G401 (cell line): ENCODE measurements around the gene HYKK. TPM values are rescaled to one million over a fixed set of nuclear protein-coding genes. Genes with fewer than 3 reads are reported as not detected.

Experiments
- DNase-seq: peaks from one replicate; pipeline ENCODE4 v3.0.0-alpha.2; 2015; ENCODE audit warnings: low spot score
- in situ Hi-C: cut with HindIII; loops from 2 replicates; pipeline ENCODE4 v1.10.0; 2016; ENCODE audit warnings: low sequenced_read_pairs, mixed read lengths
- total RNA-seq: library from RNA; depleted of rRNA; stranded (reverse); fragments of >200 nt; shearing (Covaris generic); gene quantifications from 2 replicates; pipeline ENCODE4 v1.2.3, GENCODE V29; 2014; rRNA removed

Gene HYKK
- total RNA-seq, 1 experiment from 2014 or later: 13.9 TPM

- in situ Hi-C loops: no loop called here
- no peak for DNase-seq
Measured at GRCh38 chr15:78573416-78573815, 66.0 kb downstream of the HYKK start.

- DNase-seq: no peak
- in situ Hi-C loops: no loop called here
Measured at GRCh38 chr15:78574944-78575343, 67.6 kb downstream of the HYKK start.

Other genes starting within 250 kb of the HYKK start
- not detected in 2 replicates for gene DNAJA4, start 243.0 kb upstream of the HYKK start, total RNA-seq
- gene SKIC8, start 208.0 kb upstream of the HYKK start, total RNA-seq: 484 and 486 TPM in 2 replicates
- not detected in 2 replicates for gene CRABP1, start 167.2 kb upstream of the HYKK start, total RNA-seq
- gene IREB2, start 69.4 kb upstream of the HYKK start, total RNA-seq: 19.2 and 23.8 TPM in 2 replicates
- gene PSMA4, start 32.9 kb downstream of the HYKK start, total RNA-seq: 481 and 600 TPM in 2 replicates
- gene CHRNA5, start 57.9 kb downstream of the HYKK start, total RNA-seq: 16.4 and 33.6 TPM in 2 replicates
- gene CHRNA3, start 113.4 kb downstream of the HYKK start, total RNA-seq: 0.24 and 0.37 TPM in 2 replicates
- gene CHRNB4, start 133.6 kb downstream of the HYKK start, total RNA-seq: not detected in 2 replicates